Spleen (tissue), 11 donors: Measurements from ENCODE around the gene AKAP3. TPM values are rescaled to one million over a fixed set of nuclear protein-coding genes. Genes with fewer than 3 reads are reported as not detected.

Experiments
- DNase-seq: peaks from one replicate; pipeline ENCODE4 v3.0.0-alpha.2; 2020
- H3K27ac ChIP-seq, 8 donors: fragments of 200-600 bp; sonication (generic) in 7 of 8; 1 replicate in 4 of 8; 2 replicates in 4 of 8; pipeline versions ENCODE4 v1.5.0 to v1.8.0; 2016 to 2021; ENCODE audit warnings: inconsistent platforms in 4 of 8, mild to moderate bottlenecking in 4 of 8, moderate library complexity in 1 of 8
- H3K27me3 ChIP-seq, 7 donors: fragments of 200-600 bp; sonication (generic) in 6 of 7; replicated peaks in 1 of 7; 1 replicate in 4 of 7; 2 replicates in 3 of 7; pipeline versions ENCODE4 v1.5.0 to v1.8.0; 2016 to 2021; ENCODE audit warnings: inconsistent platforms in 3 of 7, mild to moderate bottlenecking in 1 of 7
- H3K36me3 ChIP-seq, 6 donors: fragments of 200-600 bp; sonication (generic) in 5 of 6; 1 replicate in 4 of 6; 2 replicates in 2 of 6; pipeline versions ENCODE4 v1.5.0 to v1.8.0; 2016 to 2021; ENCODE audit warnings: inconsistent platforms in 2 of 6
- H3K4me1 ChIP-seq, 6 donors: fragments of 200-600 bp; sonication (generic) in 5 of 6; 1 replicate in 3 of 6; 2 replicates in 3 of 6; pipeline versions ENCODE4 v1.5.0 to v1.8.0; 2016 to 2021; ENCODE audit warnings: inconsistent platforms in 3 of 6
- H3K4me3 ChIP-seq, 8 donors: fragments of 200-600 bp; sonication (generic) in 7 of 8; 1 replicate in 4 of 8; 2 replicates in 4 of 8; pipeline versions ENCODE4 v1.5.0 to v1.8.0; 2016 to 2021; ENCODE audit warnings: inconsistent platforms in 4 of 8, mild to moderate bottlenecking in 4 of 8, moderate library complexity in 2 of 8
- H3K9me3 ChIP-seq, 8 donors: fragments of 200-600 bp; sonication (generic) in 7 of 8; 1 replicate in 4 of 8; 2 replicates in 4 of 8; pipeline versions ENCODE4 v1.5.0 to v1.8.0; 2016 to 2021; ENCODE audit warnings: inconsistent platforms in 4 of 8
- CTCF ChIP-seq, 11 experiments: fragments of 200-600 bp in 7 of 11; fragments of 450-650 bp in 4 of 11; sonication (generic) in 4 of 11; IDR thresholded peaks in 8 of 11; conservative IDR thresholded peaks in 3 of 11; 1 replicate in 7 of 11; 2 replicates in 4 of 11; pipeline versions ENCODE4 v1.4.0 to v1.8.0; 2016 to 2021; ENCODE audit warnings: antibody characterized with exemption in 11 of 11, inconsistent platforms in 4 of 11, mild to moderate bottlenecking in 1 of 11
- POLR2A ChIP-seq, 3 donors: fragments of 450-650 bp; IDR thresholded peaks; one replicate each; pipeline ENCODE4 v1.5.1; 2017; ENCODE audit warnings: antibody characterized with exemption in 3 of 3, mild to moderate bottlenecking in 1 of 3
- POLR2AphosphoS5 ChIP-seq, 3 donors: sonication (generic); formaldehyde crosslinking; IDR thresholded peaks; one replicate each; pipeline ENCODE4 v1.5.1; 2017; ENCODE audit warnings: antibody characterized with exemption in 3 of 3
- WGBS, 5 donors: extraction: QIAGEN DNeasy Blood & Tissue Kit in 3 of 5; methylation state at CpG; one replicate each; pipeline versions ENCODE4 v1.1.5 to v1.1.7; 2013 to 2018; 5-methylcytosine and 5-hydroxymethylcytosine counted together
- intact Hi-C: fragments of 100-400 bp; cut with DNase I; formaldehyde crosslinking; loops from one replicate; pipeline ENCODE4 v1.15.0; 2023; ENCODE audit warnings: low total_unique reads
- polyA plus RNA-seq, 3 donors: library from polyadenylated mRNA; stranded (reverse); fragments of 200-250 nt; gene quantifications; one replicate each; pipeline ENCODE4 v1.2.1, GENCODE V29; 2013
- total RNA-seq, 7 donors: library from RNA; depleted of rRNA in 3 of 7; stranded (reverse); fragments of >200 nt in 3 of 7; fragmentation: NEBNext Ultra II Directional in 4 of 7; extraction: Animal tissue kit (Norgen Biotek cat#: 25700) in 4 of 7; gene quantifications; one replicate each; pipeline versions ENCODE4 v1.1.0 to v1.2.1, GENCODE V29; 2016 to 2021
- donor health status: healthy with polysubstance abuse.
- donor health status: DM: no; HTN: no; CAD: no; lungs with moderate emphysema.
- donor health status: DM: no; HTN: no; CAD: no.
- donor health status: Bipolar disorder and iron deficiency.
- donor health status: healthy.
- donor health status: DM: no; HTN: no; CAD: no.
- donor health status: DM: yes; HTN: yes; CAD: no.

Gene AKAP3
- total and polyA plus RNA-seq, 10 donors = 0.39 to 2.4 (median 1.5) TPM

- TF ChIP-seq POLR2A (IDR thresholded peaks at IDR 0.05) (no peak), POLR2AphosphoS5 (IDR thresholded peaks at IDR 0.05) (no peak), CTCF (IDR thresholded peaks at IDR 0.05 in 8 of 11, conservative IDR thresholded peaks at IDR 0.05 in 3 of 11) (no peak)
- H3K27me3 ChIP-seq = no peaks in the 10 kb centered on the region
- no peak overlapping the region for H3K4me3 ChIP-seq
- no peak overlapping the region for H3K27ac ChIP-seq
- H3K36me3 ChIP-seq = no peaks in the 10 kb centered on the region
- no peaks in the 10 kb centered on the region for H3K4me1 ChIP-seq
- no peak for DNase-seq
- 59 to 68% (median 67%) methylated on average over 5 of the region's 5 CpGs for WGBS, 5 donors
- H3K9me3 ChIP-seq = no peaks in the 10 kb centered on the region
- intact Hi-C loops = no loop called here
These were observed 62.4 kb downstream of the AKAP3 start for GRCh38 chr12:4586500-4586899.

- Histone ChIP-seq H3K9me3 (no peaks in the 10 kb centered on the region), H3K4me3 (no peak overlapping the region), H3K4me1 (peaks cover 0 to 8% (median 6%) of the 10 kb centered on the region in 6 donors), H3K27ac (no peak overlapping the region), H3K36me3 (no peaks in the 10 kb centered on the region), H3K27me3 (no peaks in the 10 kb centered on the region)
- DNase-seq = no peak
- WGBS, 5 donors = 85 to 94% (median 92%) methylated on average over 7 of the region's 7 CpGs
- intact Hi-C loops = no loop called here
- TF ChIP-seq POLR2AphosphoS5 (IDR thresholded peaks at IDR 0.05) (no peak), POLR2A (IDR thresholded peaks at IDR 0.05) (no peak), CTCF (IDR thresholded peaks at IDR 0.05 in 8 of 11, conservative IDR thresholded peaks at IDR 0.05 in 3 of 11) (no peak)
These were observed 64.0 kb downstream of the AKAP3 start for GRCh38 chr12:4584896-4585295.

DNA sequence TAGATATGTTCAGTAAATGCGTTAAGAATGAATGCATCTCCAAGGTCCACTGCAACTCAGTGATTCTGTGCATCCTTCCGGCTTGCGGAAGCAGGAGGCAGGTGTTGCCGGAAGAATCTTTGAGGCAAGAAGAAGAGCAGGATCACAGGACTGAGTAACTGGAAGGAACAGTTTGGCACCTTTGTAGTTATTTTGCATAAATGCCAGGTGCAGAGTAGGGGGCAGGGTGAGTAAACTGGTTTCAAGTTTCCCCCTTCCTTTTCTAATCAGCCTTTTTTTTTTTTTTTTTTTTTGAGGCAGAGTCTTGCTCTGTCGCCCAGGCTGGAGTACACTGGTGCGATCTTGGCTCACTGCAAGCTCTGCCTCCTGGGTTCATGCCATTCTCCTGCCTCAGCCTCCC is 64.6 kb downstream of the AKAP3 start:
- Histone ChIP-seq H3K27me3 (no peaks in the 10 kb centered on the region), H3K4me1 (peaks cover 0 to 14% (median 12%) of the 10 kb centered on the region in 6 donors), H3K27ac (no peak overlapping the region), H3K9me3 (no peaks in the 10 kb centered on the region), H3K36me3 (no peaks in the 10 kb centered on the region), H3K4me3 (no peak overlapping the region)
- intact Hi-C loops = no loop called here
- no peak for TF ChIP-seq CTCF (IDR thresholded peaks at IDR 0.05 in 8 of 11, conservative IDR thresholded peaks at IDR 0.05 in 3 of 11)
- no peak for TF ChIP-seq POLR2AphosphoS5 (IDR thresholded peaks at IDR 0.05)
- TF ChIP-seq POLR2A (IDR thresholded peaks at IDR 0.05) = no peak
- WGBS, 5 donors = 83 to 95% (median 91%) methylated on average over 5 to 6 of the region's 6 CpGs
- DNase-seq = no peak

GRCh38 chr12:4580281-4580688 is 68.6 kb downstream of the AKAP3 start:
- H3K27me3 ChIP-seq = no peaks in the 10 kb centered on the region
- peaks cover 0 to 18% (median 14%) of the 10 kb centered on the region in 6 donors for H3K4me1 ChIP-seq
- no peak overlapping the region for H3K4me3 ChIP-seq
- H3K9me3 ChIP-seq = no peaks in the 10 kb centered on the region
- no peak for TF ChIP-seq CTCF (IDR thresholded peaks at IDR 0.05 in 8 of 11, conservative IDR thresholded peaks at IDR 0.05 in 3 of 11)
- TF ChIP-seq POLR2AphosphoS5 (IDR thresholded peaks at IDR 0.05) = no peak
- TF ChIP-seq POLR2A (IDR thresholded peaks at IDR 0.05) = no peak
- 46 to 75% (median 60%) methylated on average over 3 of the region's 3 CpGs; no CpG with 5 or more reads in 1 of the 5 donors for WGBS, 5 donors
- no peak for DNase-seq
- H3K36me3 ChIP-seq = no peaks in the 10 kb centered on the region
- no peak overlapping the region for H3K27ac ChIP-seq
- intact Hi-C loops = no loop called here
